ENCODE data around the gene DCST2. TPM values are rescaled to one million over a fixed set of nuclear protein-coding genes. Genes with fewer than 3 reads are reported as not detected.
A peak's percentile ranks its signal among the peaks of the same experiment; 100 is the strongest.

Gene DCST2
- polyA plus RNA-seq, 1 of the 3 experiments (the other 2 are of a cell fraction) = 0.76 TPM

DNA sequence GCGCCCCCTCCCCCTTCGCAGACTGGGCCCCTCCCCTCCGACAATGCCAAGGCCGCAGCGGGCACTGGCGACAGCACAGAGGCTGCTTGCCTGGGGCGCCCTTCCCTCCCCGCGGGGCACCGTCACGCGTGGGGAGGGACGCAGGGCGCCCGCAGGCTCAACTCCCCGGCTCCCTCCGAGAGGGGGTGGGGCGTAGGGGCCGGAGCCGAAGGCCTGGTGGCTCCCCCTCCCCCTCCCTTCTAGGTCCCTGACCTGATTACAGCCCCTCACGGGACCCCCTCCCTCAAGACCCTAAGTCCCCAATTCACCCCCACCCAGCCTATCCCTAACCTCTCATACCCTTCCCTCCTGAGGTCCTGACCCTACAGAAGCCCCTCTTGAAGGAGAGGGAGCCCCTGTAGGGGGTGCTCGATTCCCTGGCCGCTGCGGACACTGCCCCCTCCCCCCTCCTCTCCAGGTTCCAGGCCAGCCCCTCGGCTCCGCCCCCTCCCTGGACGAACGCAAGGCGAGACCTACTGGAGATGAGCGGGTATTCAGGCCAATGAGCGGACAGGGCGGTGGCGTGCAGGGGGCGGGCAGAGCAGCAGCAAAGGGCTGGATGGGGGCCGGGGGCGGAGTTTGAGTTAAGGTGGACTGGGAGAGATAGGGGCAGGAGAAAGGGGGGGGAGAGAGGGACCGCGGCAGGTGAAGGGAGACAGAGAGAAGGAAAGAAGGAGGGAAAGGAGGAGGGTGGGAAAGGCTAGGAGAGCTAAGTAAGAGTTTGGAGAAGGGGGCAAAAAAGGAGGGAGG, 31.7 kb downstream of the DCST2 start:
- POLR2A ChIA-PET = interaction anchor here (0.9 to 1.2 kb wide), 3 partner anchors 18 to 41 kb away, joined by 3 to 8 read pairs (median 5); partner anchors contain the start of genes PYGO2 and SHC1
- DNase-seq = peak; percentile 96
- no peaks in the 10 kb centered on the region for H3K9me3 ChIP-seq

More for the DNA sequence above, 31.7 kb downstream of the DCST2 start:
- H3K79me2 ChIP-seq (ENCODE audit: insufficient read depth) = peaks cover 35% of the 10 kb centered on the region
- peaks cover 19 to 33% of the 10 kb centered on the region in 2 experiments for H3K4me1 ChIP-seq (ENCODE audit: control insufficient read depth in 1 of 2, insufficient read depth in 2 of 2, low read depth in 1 of 2, low read length in 1 of 2)
- CTCF ChIA-PET = interaction anchor here (0.8 to 14.0 kb wide), 15 partner anchors 13 to 171 kb away, joined by 3 to 640 read pairs (median 4); partner anchors contain the start of genes ADAM15, CKS1B, DCST1 and DCST2
- peak; percentile 69 for TF ChIP-seq MXI1 (IDR thresholded peaks at IDR 0.05; ENCODE audit: low read depth, low read length)
- TF ChIP-seq, protein P1, sequence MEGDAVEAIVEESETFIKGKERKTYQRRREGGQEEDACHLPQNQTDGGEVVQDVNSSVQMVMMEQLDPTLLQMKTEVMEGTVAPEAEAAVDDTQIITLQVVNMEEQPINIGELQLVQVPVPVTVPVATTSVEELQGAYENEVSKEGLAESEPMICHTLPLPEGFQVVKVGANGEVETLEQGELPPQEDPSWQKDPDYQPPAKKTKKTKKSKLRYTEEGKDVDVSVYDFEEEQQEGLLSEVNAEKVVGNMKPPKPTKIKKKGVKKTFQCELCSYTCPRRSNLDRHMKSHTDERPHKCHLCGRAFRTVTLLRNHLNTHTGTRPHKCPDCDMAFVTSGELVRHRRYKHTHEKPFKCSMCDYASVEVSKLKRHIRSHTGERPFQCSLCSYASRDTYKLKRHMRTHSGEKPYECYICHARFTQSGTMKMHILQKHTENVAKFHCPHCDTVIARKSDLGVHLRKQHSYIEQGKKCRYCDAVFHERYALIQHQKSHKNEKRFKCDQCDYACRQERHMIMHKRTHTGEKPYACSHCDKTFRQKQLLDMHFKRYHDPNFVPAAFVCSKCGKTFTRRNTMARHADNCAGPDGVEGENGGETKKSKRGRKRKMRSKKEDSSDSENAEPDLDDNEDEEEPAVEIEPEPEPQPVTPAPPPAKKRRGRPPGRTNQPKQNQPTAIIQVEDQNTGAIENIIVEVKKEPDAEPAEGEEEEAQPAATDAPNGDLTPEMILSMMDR (IDR thresholded peaks at IDR 0.05) = peak; percentile 69
- TF ChIP-seq GABPA (IDR thresholded peaks at IDR 0.05; ENCODE audit: low read depth) = 0 out of 2 replicates have a peak, but pooled peaks have one; percentile 22
- TF ChIP-seq, protein P2, sequence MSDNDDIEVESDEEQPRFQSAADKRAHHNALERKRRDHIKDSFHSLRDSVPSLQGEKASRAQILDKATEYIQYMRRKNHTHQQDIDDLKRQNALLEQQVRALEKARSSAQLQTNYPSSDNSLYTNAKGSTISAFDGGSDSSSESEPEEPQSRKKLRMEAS (IDR thresholded peaks at IDR 0.05; ENCODE audit: low read depth) = peak; percentile 4; the same call in 1 of the 2 replicates
- TF ChIP-seq TCF12 (IDR thresholded peaks at IDR 0.05) = 0 out of 2 replicates have a peak, but pooled peaks have one; percentile 4
- TF ChIP-seq IRF3 (IDR thresholded peaks at IDR 0.05; ENCODE audit: low read depth, low read length) = peak; percentile 63
- TF ChIP-seq RXRA (IDR thresholded peaks at IDR 0.05; ENCODE audit: borderline replicate concordance, low read depth) = no peak
- TF ChIP-seq FOXM1 (IDR thresholded peaks at IDR 0.05; ENCODE audit: low read depth) = no peak
- TF ChIP-seq FOXJ3 (CRISPR knock-in tag; IDR thresholded peaks at IDR 0.05) = no peak
- TF ChIP-seq PBX3 (IDR thresholded peaks at IDR 0.05) = peak; percentile 98
- peak; percentile 50; the same call in 1 of the 2 replicates for TF ChIP-seq TAF1 (IDR thresholded peaks at IDR 0.05; ENCODE audit: borderline replicate concordance, low read depth, low read length)
- TF ChIP-seq SMC3 (IDR thresholded peaks at IDR 0.05; ENCODE audit: low read depth, low read length) = no peak
- TF ChIP-seq YY1 (IDR thresholded peaks at IDR 0.05; ENCODE audit: low read depth) = no peak
- TF ChIP-seq POLR2AphosphoS5 (IDR thresholded peaks at IDR 0.05; ENCODE audit: low read depth, low read length) = peak; percentile 41; the same call in 1 of the 2 replicates
- no peak for TF ChIP-seq NRF1 (IDR thresholded peaks at IDR 0.05; ENCODE audit: low read depth, low read length)
- peak; percentile 90 for TF ChIP-seq CHD2 (IDR thresholded peaks at IDR 0.05; ENCODE audit: low read length, partially characterized antibody)
- TF ChIP-seq FOSL2 (IDR thresholded peaks at IDR 0.05; ENCODE audit: borderline replicate concordance, low read depth) = no peak
- peak; percentile 21; the same call in 1 of the 2 replicates for TF ChIP-seq SIN3A (IDR thresholded peaks at IDR 0.05; ENCODE audit: borderline replicate concordance, low read depth, low read length)
- no peak for TF ChIP-seq USF1 (IDR thresholded peaks at IDR 0.05; ENCODE audit: borderline replicate concordance, low read depth)
- no peak for TF ChIP-seq EP300 (IDR thresholded peaks at IDR 0.05; ENCODE audit: borderline replicate concordance in 1 of 2, low read depth in 1 of 2, low read length in 1 of 2)
- TF ChIP-seq GATA2 (CRISPR knock-in tag; IDR thresholded peaks at IDR 0.05) = no peak
- no peak for TF ChIP-seq RAD21 (IDR thresholded peaks at IDR 0.05; ENCODE audit: low read length)
- TF ChIP-seq ELF1 (IDR thresholded peaks at IDR 0.05) = peak; percentile 25
- peak overlapping the region; percentile 59; the same call in 1 of the 2 replicates for H2AFZ ChIP-seq (ENCODE audit: low read depth)
- H3K9me2 ChIP-seq = no peaks in the 10 kb centered on the region
- H3K27ac ChIP-seq (ENCODE audit: low read depth in 2 of 2, low read length in 1 of 2) = peak overlapping the region; percentile 92 to 96
- H4K20me1 ChIP-seq (ENCODE audit: insufficient read depth) = no peaks in the 10 kb centered on the region
- H3K4me3 ChIP-seq (ENCODE audit: low read depth in 2 of 2, low read length in 1 of 2) = peak overlapping the region; percentile 57 to 71
- peak overlapping the region; percentile 76 for H3K9ac ChIP-seq
- peaks cover 27% of the 10 kb centered on the region for H3F3A ChIP-seq (replicated peaks; ENCODE audit: insufficient read depth)
- WGBS (ENCODE audit: low lambda C conversion rate) = 1% methylated on average over 18 of the region's 38 CpGs
- peak overlapping the region; percentile 96 for H3K4me2 ChIP-seq
- peaks cover 0 to 5% of the 10 kb centered on the region in 2 experiments for H3K36me3 ChIP-seq (replicated peaks in 1 of 2; ENCODE audit: control insufficient read depth in 1 of 2, insufficient read depth in 2 of 2, low read length in 1 of 2)
- no peaks in the 10 kb centered on the region for H3K27me3 ChIP-seq (ENCODE audit: insufficient read depth)
